T-cell (primary cell): ENCODE measurements around the gene MPRIP. TPM values are rescaled to one million over a fixed set of nuclear protein-coding genes. Genes with fewer than 3 reads are reported as not detected.

Source experiments
- ATAC-seq, 4 experiments: fragments of 200-7000 bp in 3 of 4; fragments of 150-1000 bp in 1 of 4; cut with Tn5 transposase; replicated peaks in 1 of 4; 1 replicate in 3 of 4; 2 replicates in 1 of 4; pipeline ENCODE4 v1.10.0; 2021; ENCODE audit warnings: moderate library complexity in 3 of 4, mild to moderate bottlenecking in 2 of 4, moderate number of reproducible peaks in 1 of 4
- CTCF ChIA-PET, 2 donors: fragments of 300-600 bp; sonication (Branson Sonifier 250); formaldehyde crosslinking; loops; one replicate each; lab custom pipeline; 2022; ENCODE audit warnings: antibody characterized with exemption in 2 of 2; lab: Charles Lee
- POLR2A ChIA-PET, 2 donors: fragments of 300-600 bp; sonication (Branson Sonifier 250); formaldehyde crosslinking; loops; one replicate each; lab custom pipeline; 2022; ENCODE audit warnings: antibody characterized with exemption in 2 of 2; lab: Charles Lee
- DNase-seq, 35 experiments: peaks; one replicate each; pipeline versions ENCODE4 v3.0.0 to v3.0.0-alpha.2; 2013 to 2023
- H3K27ac ChIP-seq: one replicate; pipeline ENCODE4 v1.5.1; 2013; ENCODE audit warnings: low read length
- H3K27me3 ChIP-seq, 2 experiments: replicated peaks in 1 of 2; 1 replicate in 1 of 2; 2 replicates in 1 of 2; pipeline versions ENCODE4 v1.6.1 to v1.7.0; 2013; ENCODE audit warnings: low read length in 1 of 2, mixed read lengths in 1 of 2; ENCODE audit not compliant: control insufficient read depth in 2 of 2, insufficient read depth in 2 of 2; ENCODE audit errors: extremely low read depth in 1 of 2
- H3K36me3 ChIP-seq, 2 donors: 1 replicate in 1 of 2; 2 replicates in 1 of 2; pipeline versions ENCODE4 v1.6.1 to v1.7.0; 2013; ENCODE audit warnings: low read length in 1 of 2; ENCODE audit not compliant: control insufficient read depth in 2 of 2, insufficient read depth in 1 of 2; ENCODE audit errors: extremely low read depth in 1 of 2
- H3K4me1 ChIP-seq, 2 experiments: 1 replicate in 1 of 2; 2 replicates in 1 of 2; pipeline versions ENCODE4 v1.6.1 to v1.7.0; 2013; ENCODE audit warnings: low read length in 2 of 2, mixed read lengths in 1 of 2; ENCODE audit not compliant: insufficient read depth in 2 of 2, control insufficient read depth in 1 of 2; ENCODE audit errors: extremely low read depth in 1 of 2
- H3K4me3 ChIP-seq, 2 donors: 1 replicate in 1 of 2; 2 replicates in 1 of 2; pipeline versions ENCODE4 v1.5.1 to v1.7.0; 2013; ENCODE audit warnings: mild to moderate bottlenecking in 2 of 2, low read length in 1 of 2, moderate library complexity in 1 of 2; ENCODE audit not compliant: control insufficient read depth in 1 of 2; ENCODE audit errors: extremely low read depth in 1 of 2
- H3K9me3 ChIP-seq: 2 replicates; pipeline ENCODE4 v1.7.0; 2013
- H3K27ac Mint-ChIP-seq, 2 donors: one replicate each; pipeline ENCODE4 v1.8.0; 2020 to 2021; ENCODE audit warnings: mild to moderate bottlenecking in 2 of 2, mixed read lengths in 2 of 2
- H3K27me3 Mint-ChIP-seq, 2 donors: one replicate each; pipeline ENCODE4 v1.8.0; 2021 to 2022; ENCODE audit warnings: mixed read lengths in 2 of 2
- H3K36me3 Mint-ChIP-seq: one replicate; pipeline ENCODE4 v1.8.0; 2021; ENCODE audit warnings: mixed read lengths
- H3K4me1 Mint-ChIP-seq, 3 donors: one replicate each; pipeline ENCODE4 v1.8.0; 2020 to 2022; ENCODE audit warnings: mixed read lengths in 3 of 3, mild to moderate bottlenecking in 1 of 3
- H3K4me3 Mint-ChIP-seq, 3 donors: one replicate each; pipeline ENCODE4 v1.8.0; 2020 to 2022; ENCODE audit warnings: mild to moderate bottlenecking in 3 of 3, mixed read lengths in 3 of 3, moderate library complexity in 3 of 3
- H3K9me3 Mint-ChIP-seq, 3 donors: one replicate each; pipeline ENCODE4 v1.8.0; 2020 to 2022; ENCODE audit warnings: mixed read lengths in 3 of 3
- WGBS: methylation state at CpG from one replicate; pipeline ENCODE4 v1.1.5; 2013; ENCODE audit warnings: missing lambda C conversion rate; ENCODE audit not compliant: insufficient coverage; 5-methylcytosine and 5-hydroxymethylcytosine counted together
- total RNA-seq, 35 experiments: library from RNA in 6 of 35; stranded (reverse) in 6 of 35; fragments of 120-200 nt in 1 of 35; gene quantifications; one replicate each; pipeline versions ENCODE4 v1.2.1 to v1.2.4 and lab custom pipeline; 2013 to 2026

MPRIP gene
- total RNA-seq, 5 donors from 2014 or later (not counting 1 experiment from before 2014, with no cell fraction given), result 189 to 266 (median 247) TPM

GRCh38 chr17:17146786-17147406 lies 104.6 kb downstream of the MPRIP start:
- Histone ChIP-seq H3K27ac (no peak overlapping the region), H3K4me1 (peaks cover 0 to 14% of the 10 kb centered on the region in 2 experiments), H3K4me3 (no peak overlapping the region), H3K36me3 (peaks cover 28 to 77% of the 10 kb centered on the region in 2 donors), H3K27me3 (no peaks in the 10 kb centered on the region), H3K9me3 (no peaks in the 10 kb centered on the region)
- CTCF ChIA-PET, result interaction anchor here in 1 of 2 donors (0.7 kb wide), 1 partner anchor 27 kb away, joined by 3 read pairs; no protein-coding TSS in a partner anchor
- peaks cover 51% of the 10 kb centered on the region for H3K36me3 Mint-ChIP-seq
- H3K27ac Mint-ChIP-seq, result peak overlapping the region; percentile 13 to 42
- POLR2A ChIA-PET, result no interaction called here
- 90% methylated on average over 9 of the region's 14 CpGs for WGBS
- no peaks in the 10 kb centered on the region for H3K27me3 Mint-ChIP-seq
- H3K9me3 Mint-ChIP-seq, result no peaks in the 10 kb centered on the region
- no peak overlapping the region for H3K4me3 Mint-ChIP-seq
- peak; percentile 37 to 71 (median 54) for ATAC-seq
- H3K4me1 Mint-ChIP-seq, result peaks cover 9 to 19% (median 15%) of the 10 kb centered on the region in 3 donors
- DNase-seq, result peak in 18 of 35 experiments; percentile 10 to 51 (median 22)

- Histone ChIP-seq H3K27ac (no peak overlapping the region), H3K9me3 (no peaks in the 10 kb centered on the region), H3K4me1 (peaks cover 0 to 19% of the 10 kb centered on the region in 2 experiments), H3K4me3 (no peak overlapping the region), H3K36me3 (peaks cover 30 to 74% of the 10 kb centered on the region in 2 donors), H3K27me3 (no peaks in the 10 kb centered on the region)
- ATAC-seq, result no peak
- Mint-ChIP-seq H3K27me3 (no peaks in the 10 kb centered on the region), H3K27ac (no peak overlapping the region), H3K9me3 (no peaks in the 10 kb centered on the region), H3K36me3 (peaks cover 50% of the 10 kb centered on the region), H3K4me3 (no peak overlapping the region), H3K4me1 (peaks cover 16 to 25% (median 18%) of the 10 kb centered on the region in 3 donors)
- ChIA-PET POLR2A (no interaction called here), CTCF (no interaction called here)
- WGBS, result 92% methylated on average over 2 of the region's 5 CpGs
- DNase-seq, result no peak
Observed at GRCh38 chr17:17147821-17148220, 105.6 kb downstream of the MPRIP start.

GRCh38 chr17:17149520-17150447 lies 107.5 kb downstream of the MPRIP start:
- H3K27ac ChIP-seq, result no peak overlapping the region

GRCh38 chr17:17150448-17150800 lies 108.2 kb downstream of the MPRIP start:
- H3K9me3 ChIP-seq, result no peaks in the 10 kb centered on the region
- WGBS, result no CpG with 5 or more reads among the region's 1 CpG
- H3K27ac Mint-ChIP-seq, result peak overlapping the region in 1 of 2 donors; percentile 58
- no peak overlapping the region for H3K4me3 Mint-ChIP-seq
- H3K27me3 Mint-ChIP-seq, result no peaks in the 10 kb centered on the region
- CTCF ChIA-PET, result no interaction called here
- H3K27me3 ChIP-seq, result no peaks in the 10 kb centered on the region
- peaks cover 20 to 78% of the 10 kb centered on the region in 2 donors for H3K36me3 ChIP-seq
- no peaks in the 10 kb centered on the region for H3K9me3 Mint-ChIP-seq
- no peak overlapping the region for H3K27ac ChIP-seq
- H3K36me3 Mint-ChIP-seq, result peaks cover 57% of the 10 kb centered on the region
- peaks cover 41 to 51% (median 44%) of the 10 kb centered on the region in 3 donors for H3K4me1 Mint-ChIP-seq
- H3K4me3 ChIP-seq, result no peak overlapping the region
- peaks cover 0 to 45% of the 10 kb centered on the region in 2 experiments for H3K4me1 ChIP-seq
- POLR2A ChIA-PET, result interaction anchor here in 1 of 2 donors (0.6 kb wide), 1 partner anchor 1475 kb away, joined by 3 read pairs; no protein-coding TSS in a partner anchor
- ATAC-seq, result no peak
- DNase-seq, result no peak

More at GRCh38 chr17:17149520-17150447, 107.5 kb downstream of the MPRIP start:
- no peaks in the 10 kb centered on the region for H3K9me3 ChIP-seq
- POLR2A ChIA-PET, result no interaction called here
- no peak overlapping the region for H3K4me3 Mint-ChIP-seq
- ATAC-seq (no peak), DNase-seq (no peak)
- H3K4me1 ChIP-seq, result peaks cover 0 to 38% of the 10 kb centered on the region in 2 experiments
- H3K9me3 Mint-ChIP-seq, result no peaks in the 10 kb centered on the region
- no peaks in the 10 kb centered on the region for H3K27me3 ChIP-seq
- H3K36me3 Mint-ChIP-seq, result peaks cover 58% of the 10 kb centered on the region
- H3K36me3 ChIP-seq, result peaks cover 20 to 79% of the 10 kb centered on the region in 2 donors
- no peak overlapping the region for H3K4me3 ChIP-seq
- H3K4me1 Mint-ChIP-seq, result peaks cover 35 to 44% (median 38%) of the 10 kb centered on the region in 3 donors
- H3K27me3 Mint-ChIP-seq, result no peaks in the 10 kb centered on the region
- CTCF ChIA-PET, result interaction anchor here in 1 of 2 donors (0.5 kb wide), 1 partner anchor 165 kb away, joined by 7 read pairs; no protein-coding TSS in a partner anchor
- peak overlapping the region; percentile 16 to 58 for H3K27ac Mint-ChIP-seq
- WGBS, result 100% methylated on average over 1 of the region's 9 CpGs

GRCh38 chr17:17151055-17151454 lies 108.8 kb downstream of the MPRIP start:
- no peaks in the 10 kb centered on the region for H3K9me3 ChIP-seq
- peak overlapping the region; percentile 80 to 91 for H3K27ac Mint-ChIP-seq
- H3K27me3 Mint-ChIP-seq, result no peaks in the 10 kb centered on the region
- H3K9me3 Mint-ChIP-seq, result no peaks in the 10 kb centered on the region
- H3K4me1 ChIP-seq, result peaks cover 0 to 51% of the 10 kb centered on the region in 2 experiments
- H3K27me3 ChIP-seq, result no peaks in the 10 kb centered on the region
- H3K27ac ChIP-seq, result no peak overlapping the region
- ChIA-PET CTCF (no interaction called here), POLR2A (interaction anchor here in 1 of 2 donors (0.6 kb wide), 1 partner anchor 1474 kb away, joined by 3 read pairs; no protein-coding TSS in a partner anchor)
- H3K4me1 Mint-ChIP-seq, result peaks cover 45 to 55% (median 49%) of the 10 kb centered on the region in 3 donors
- peaks cover 14 to 78% of the 10 kb centered on the region in 2 donors for H3K36me3 ChIP-seq
- no peak overlapping the region for H3K4me3 Mint-ChIP-seq
- no peak for DNase-seq
- ATAC-seq, result no peak
- H3K36me3 Mint-ChIP-seq, result peaks cover 53% of the 10 kb centered on the region
- 100% methylated on average over 4 of the region's 5 CpGs for WGBS
- H3K4me3 ChIP-seq, result no peak overlapping the region

GRCh38 chr17:17151541-17151940 lies 109.3 kb downstream of the MPRIP start:
- Mint-ChIP-seq H3K9me3 (no peaks in the 10 kb centered on the region), H3K4me1 (peaks cover 43 to 53% (median 46%) of the 10 kb centered on the region in 3 donors), H3K27me3 (no peaks in the 10 kb centered on the region), H3K36me3 (peaks cover 51% of the 10 kb centered on the region), H3K4me3 (no peak overlapping the region), H3K27ac (peak overlapping the region; percentile 80 to 91)
- WGBS, result no CpG with 5 or more reads among the region's 3 CpGs
- no peaks in the 10 kb centered on the region for H3K27me3 ChIP-seq
- no peak overlapping the region for H3K4me3 ChIP-seq
- ATAC-seq (no peak), DNase-seq (no peak)
- ChIA-PET CTCF (no interaction called here), POLR2A (no interaction called here)
- no peak overlapping the region for H3K27ac ChIP-seq
- H3K4me1 ChIP-seq, result peaks cover 0 to 48% of the 10 kb centered on the region in 2 experiments
- H3K36me3 ChIP-seq, result peaks cover 13 to 79% of the 10 kb centered on the region in 2 donors
- no peaks in the 10 kb centered on the region for H3K9me3 ChIP-seq
